SU-DHL-6 (cell line): ENCODE measurements around the gene ATP2A2.

Experiments
- H2AFZ ChIP-seq: fragments of 200-600 bp; sonication (generic); 2 replicates; pipeline ENCODE4 v1.6.1; 2014; ENCODE audit warnings: low read depth, mild to moderate bottlenecking, moderate library complexity, mixed read lengths, antibody characterized with exemption, low read length; ENCODE audit not compliant: severe bottlenecking
- H3F3A ChIP-seq: fragments of 200-600 bp; shearing (Covaris generic); 2 replicates; pipeline ENCODE4 v1.6.0; 2016; ENCODE audit warnings: antibody characterized with exemption, mild to moderate bottlenecking; ENCODE audit not compliant: insufficient read depth
- H3K27ac ChIP-seq: fragments of 200-600 bp; sonication (generic); 2 replicates; pipeline ENCODE4 v1.5.1; 2016; ENCODE audit warnings: low read depth, mild to moderate bottlenecking, low read length, moderate library complexity, mixed read lengths
- H3K27me3 ChIP-seq: fragments of 200-600 bp; sonication (generic), shearing (Covaris generic); 2 replicates; pipeline ENCODE4 v1.6.0; 2014; ENCODE audit warnings: mild to moderate bottlenecking, low read length
- H3K36me3 ChIP-seq: fragments of 200-600 bp; sonication (generic); 2 replicates; pipeline ENCODE4 v1.6.1; 2014; ENCODE audit warnings: mild to moderate bottlenecking, low read length, mixed read lengths
- H3K4me2 ChIP-seq: fragments of 300-600, 200-600 bp; shearing (Covaris generic), sonication (generic); 2 replicates; pipeline ENCODE4 v1.6.0; 2014; ENCODE audit warnings: low read length, low read depth, mild to moderate bottlenecking; ENCODE audit not compliant: poor library complexity, severe bottlenecking
- H3K4me3 ChIP-seq: fragments of 200-600 bp; sonication (generic); 2 replicates; pipeline ENCODE4 v1.5.1; 2014; ENCODE audit warnings: antibody characterized with exemption, low read length, mild to moderate bottlenecking, mixed read lengths; ENCODE audit not compliant: insufficient read depth, poor library complexity, severe bottlenecking
- H3K79me2 ChIP-seq: fragments of 200-600 bp; sonication (generic); 2 replicates; pipeline ENCODE4 v1.6.1; 2014; ENCODE audit warnings: mild to moderate bottlenecking, low read length, moderate library complexity; ENCODE audit not compliant: insufficient read depth
- H3K9ac ChIP-seq: fragments of 200-600 bp; sonication (generic); 2 replicates; pipeline ENCODE4 v1.7.0; 2014; ENCODE audit warnings: mild to moderate bottlenecking, low read length
- H3K9me2 ChIP-seq: fragments of 200-600 bp; sonication (generic); replicated peaks from 2 replicates; pipeline ENCODE4 v1.6.1; 2014; ENCODE audit warnings: low read length; ENCODE audit not compliant: insufficient read depth
- H3K9me3 ChIP-seq: fragments of 200-600 bp; sonication (generic); 2 replicates; pipeline ENCODE4 v1.6.1; 2014; ENCODE audit warnings: low read length, mixed read lengths; ENCODE audit not compliant: insufficient read depth
- H4K20me1 ChIP-seq: fragments of 200-600 bp; sonication (generic); 2 replicates; pipeline ENCODE4 v1.6.1; 2014; ENCODE audit warnings: low read depth, mild to moderate bottlenecking, antibody characterized with exemption, low read length, moderate library complexity, mixed read lengths
- CTCF ChIP-seq: fragments of 200-600 bp; sonication (generic); IDR thresholded peaks from one replicate; pipeline ENCODE4 v1.5.1; 2017; ENCODE audit warnings: antibody characterized with exemption, mild to moderate bottlenecking, low read length, moderate library complexity; ENCODE audit not compliant: insufficient read depth, poor library complexity, severe bottlenecking
- EZH2phosphoT487 ChIP-seq: fragments of 200-600 bp; sonication (generic), shearing (Covaris generic); conservative IDR thresholded peaks from 2 replicates; pipeline ENCODE4 v1.6.1; 2018; ENCODE audit warnings: mild to moderate bottlenecking, antibody characterized with exemption, low read length, moderate library complexity, mixed read lengths

Gene ATP2A2

GRCh38 chr12:110280779-110281548, at the start of gene ATP2A2:
Gene ATP2A2, plus strand, starts transcription at chr12:110281247. Its CDS starts 543 bp downstream, at chr12:110281790.
- Histone ChIP-seq H3K27me3 (no peaks in the 10 kb centered on the region), H2AFZ (peak within 1 kb of the TSS; percentile 80), H3F3A (peaks cover 14% of the 10 kb centered on the region), H3K36me3 (peaks cover 31% of the 10 kb centered on the region), H3K4me3 (peak within 1 kb of the TSS; percentile 78), H3K79me2 (peaks cover 45% of the 10 kb centered on the region), H3K9ac (peak within 1 kb of the TSS; percentile 88), H3K27ac (peak within 1 kb of the TSS; percentile 74), H4K20me1 (peaks cover 36% of the 10 kb centered on the region), H3K9me2 (no peaks in the 10 kb centered on the region), H3K9me3 (no peaks in the 10 kb centered on the region), H3K4me2 (peak within 1 kb of the TSS; percentile 95)
- no peak for TF ChIP-seq CTCF
- no peak for TF ChIP-seq EZH2phosphoT487

- no peak overlapping the region for H2AFZ ChIP-seq
- H3K36me3 ChIP-seq = no peaks in the 10 kb centered on the region
- no peak overlapping the region for H3K4me3 ChIP-seq
- H3K9ac ChIP-seq = no peak overlapping the region
- no peaks in the 10 kb centered on the region for H3K27me3 ChIP-seq
- H3K27ac ChIP-seq = no peak overlapping the region
- H4K20me1 ChIP-seq = no peaks in the 10 kb centered on the region
- H3K9me2 ChIP-seq = no peaks in the 10 kb centered on the region
- no peaks in the 10 kb centered on the region for H3F3A ChIP-seq
- no peaks in the 10 kb centered on the region for H3K9me3 ChIP-seq
- H3K79me2 ChIP-seq = no peaks in the 10 kb centered on the region
- TF ChIP-seq CTCF (no peak), EZH2phosphoT487 (no peak)
- no peak overlapping the region for H3K4me2 ChIP-seq
These were observed 47.7 kb upstream of the ATP2A2 start for GRCh38 chr12:110233212-110233903.

DNA sequence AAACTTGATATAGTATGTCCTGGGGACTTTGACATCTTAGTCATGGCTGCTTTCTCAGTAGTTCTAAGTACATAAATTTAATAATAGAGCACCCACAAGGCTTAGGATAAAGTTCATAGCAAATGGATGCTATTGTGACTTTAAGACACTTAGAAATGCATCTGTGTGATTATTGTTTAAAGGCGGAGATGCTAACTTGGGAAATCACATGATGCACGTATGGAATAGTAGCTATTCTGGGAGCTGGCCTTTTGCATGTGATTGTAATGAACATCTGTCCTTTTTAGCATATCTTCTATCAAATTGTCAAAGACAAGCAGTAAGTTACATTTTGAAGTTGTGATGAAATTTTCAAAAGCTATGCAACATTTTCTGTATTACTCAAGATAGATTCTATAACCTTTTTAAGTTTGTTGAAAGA, 46.7 kb upstream of the ATP2A2 start:
- no peak overlapping the region for H3K4me2 ChIP-seq
- H3K27ac ChIP-seq = no peak overlapping the region
- H3K9me2 ChIP-seq = no peaks in the 10 kb centered on the region
- no peaks in the 10 kb centered on the region for H3K79me2 ChIP-seq
- H3K27me3 ChIP-seq = no peaks in the 10 kb centered on the region
- H3K36me3 ChIP-seq = no peaks in the 10 kb centered on the region
- H3K4me3 ChIP-seq = no peak overlapping the region
- no peak overlapping the region for H2AFZ ChIP-seq
- no peak for TF ChIP-seq CTCF
- TF ChIP-seq EZH2phosphoT487 = no peak
- no peak overlapping the region for H3K9ac ChIP-seq
- no peaks in the 10 kb centered on the region for H3F3A ChIP-seq
- H3K9me3 ChIP-seq = no peaks in the 10 kb centered on the region
- H4K20me1 ChIP-seq = no peaks in the 10 kb centered on the region
